Prostate gland (tissue), 2 donors: ENCODE data around the gene GPR22. TPM values are rescaled to one million over a fixed set of nuclear protein-coding genes. Genes with fewer than 3 reads are reported as not detected.

ENCODE experiments used
- DNase-seq: peaks from one replicate; pipeline ENCODE4 v3.0.0-alpha.2; 2019; ENCODE audit warnings: low spot score
- H3K27ac ChIP-seq, 2 donors: fragments of 200-600 bp; sonication (generic); 2 replicates each; pipeline ENCODE4 v1.5.1; 2017 to 2019
- H3K27me3 ChIP-seq: fragments of 200-600 bp; sonication (generic); replicated peaks from 2 replicates; pipeline ENCODE4 v1.5.1; 2019; ENCODE audit not compliant: insufficient read depth
- H3K36me3 ChIP-seq, 2 donors: fragments of 200-600 bp; sonication (generic); 1 replicate in 1 of 2; 2 replicates in 1 of 2; pipeline versions ENCODE4 v1.5.1 to v1.8.1; 2017 to 2019
- H3K4me1 ChIP-seq: fragments of 200-600 bp; sonication (generic); replicated peaks from 2 replicates; pipeline ENCODE4 v1.5.1; 2019
- H3K4me3 ChIP-seq, 2 donors: fragments of 200-600 bp; sonication (generic); 2 replicates each; pipeline ENCODE4 v1.5.1; 2017 to 2019
- H3K9me3 ChIP-seq: fragments of 200-600 bp; sonication (generic); 2 replicates; pipeline ENCODE4 v1.5.1; 2017
- POLR2A ChIP-seq: fragments of 450-650 bp; IDR thresholded peaks from one replicate; pipeline ENCODE4 v1.6.1; 2016; ENCODE audit warnings: antibody characterized with exemption, mild to moderate bottlenecking
- POLR2AphosphoS5 ChIP-seq: sonication (generic); formaldehyde crosslinking; IDR thresholded peaks from one replicate; pipeline ENCODE4 v1.6.1; 2017; ENCODE audit warnings: antibody characterized with exemption
- WGBS: methylation state at CpG from one replicate; pipeline ENCODE4 v1.1.5; 2018; 5-methylcytosine and 5-hydroxymethylcytosine counted together
- intact Hi-C: fragments of 100-400 bp; cut with DNase I; formaldehyde crosslinking; loops from one replicate; pipeline ENCODE4 v1.14.2; 2022
- total RNA-seq, 2 donors: library from RNA; depleted of rRNA; stranded (reverse); fragments of >200 nt; gene quantifications; one replicate each; pipeline ENCODE4 v1.1.0, GENCODE V29; 2016
- TF ChIP-seq, protein P1 (sequence below), 4 experiments: fragments of 200-600 bp in 2 of 4; fragments of 450-650 bp in 2 of 4; sonication (generic) in 2 of 4; IDR thresholded peaks; 1 replicate in 3 of 4; 2 replicates in 1 of 4; pipeline ENCODE4 v1.5.1; 2016 to 2019; ENCODE audit warnings: antibody characterized with exemption in 4 of 4, mild to moderate bottlenecking in 2 of 4, moderate library complexity in 2 of 4

GPR22 gene
- total RNA-seq, 2 donors from 2014 or later, result not detected

DNA sequence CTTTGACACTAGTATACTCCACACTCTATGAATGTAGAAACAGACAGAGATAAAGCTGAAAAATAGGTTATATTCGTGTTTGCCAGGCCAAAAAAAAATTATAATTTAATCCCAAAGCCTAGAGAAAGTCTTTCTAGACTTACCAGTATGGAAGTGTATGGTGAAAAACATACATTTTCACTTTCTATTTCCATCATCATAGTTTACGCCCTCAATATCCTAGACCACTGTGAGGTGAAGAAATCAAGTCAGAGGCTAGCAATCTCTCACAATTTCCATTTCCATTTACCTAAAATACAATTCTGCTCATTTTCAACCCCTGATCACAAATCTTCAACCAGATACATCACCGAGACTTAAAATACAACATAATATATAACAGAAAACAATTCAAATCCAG is 16.2 kb downstream of the GPR22 start:
- Histone ChIP-seq H3K4me3 (no peak overlapping the region), H3K27me3 (no peaks in the 10 kb centered on the region), H3K27ac (no peak overlapping the region), H3K9me3 (no peaks in the 10 kb centered on the region), H3K4me1 (no peaks in the 10 kb centered on the region), H3K36me3 (no peaks in the 10 kb centered on the region)
- no peak for DNase-seq
- TF ChIP-seq POLR2AphosphoS5 (no peak), POLR2A (no peak)
- TF ChIP-seq, protein P1, sequence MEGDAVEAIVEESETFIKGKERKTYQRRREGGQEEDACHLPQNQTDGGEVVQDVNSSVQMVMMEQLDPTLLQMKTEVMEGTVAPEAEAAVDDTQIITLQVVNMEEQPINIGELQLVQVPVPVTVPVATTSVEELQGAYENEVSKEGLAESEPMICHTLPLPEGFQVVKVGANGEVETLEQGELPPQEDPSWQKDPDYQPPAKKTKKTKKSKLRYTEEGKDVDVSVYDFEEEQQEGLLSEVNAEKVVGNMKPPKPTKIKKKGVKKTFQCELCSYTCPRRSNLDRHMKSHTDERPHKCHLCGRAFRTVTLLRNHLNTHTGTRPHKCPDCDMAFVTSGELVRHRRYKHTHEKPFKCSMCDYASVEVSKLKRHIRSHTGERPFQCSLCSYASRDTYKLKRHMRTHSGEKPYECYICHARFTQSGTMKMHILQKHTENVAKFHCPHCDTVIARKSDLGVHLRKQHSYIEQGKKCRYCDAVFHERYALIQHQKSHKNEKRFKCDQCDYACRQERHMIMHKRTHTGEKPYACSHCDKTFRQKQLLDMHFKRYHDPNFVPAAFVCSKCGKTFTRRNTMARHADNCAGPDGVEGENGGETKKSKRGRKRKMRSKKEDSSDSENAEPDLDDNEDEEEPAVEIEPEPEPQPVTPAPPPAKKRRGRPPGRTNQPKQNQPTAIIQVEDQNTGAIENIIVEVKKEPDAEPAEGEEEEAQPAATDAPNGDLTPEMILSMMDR (IDR thresholded peaks at IDR 0.05), result no peak
- intact Hi-C loops, result no loop called here
- WGBS, result 96% methylated on average over 3 of the region's 3 CpGs

DNA sequence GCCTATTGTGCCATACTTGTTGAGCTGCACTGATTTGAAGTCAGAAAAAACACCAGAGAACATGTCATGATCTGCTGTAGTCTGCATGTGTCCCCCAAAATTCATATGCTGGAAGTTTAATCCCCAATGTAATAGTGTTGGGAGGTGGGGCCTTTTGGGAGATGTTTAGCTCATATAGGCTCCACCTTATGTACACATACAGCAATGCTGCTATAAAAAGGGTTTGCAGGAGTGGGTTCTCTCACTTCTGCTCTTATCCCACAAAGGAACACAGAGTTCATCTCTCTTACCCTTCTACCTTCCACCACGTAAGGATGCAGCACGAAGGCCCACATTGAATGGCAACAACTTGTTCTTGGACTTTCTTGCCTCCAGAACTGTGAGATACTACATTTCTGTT is 23.0 kb downstream of the GPR22 start:
- 96% methylated on average over 2 of the region's 2 CpGs for WGBS
- intact Hi-C loops, result no loop called here
- TF ChIP-seq POLR2AphosphoS5 (no peak), POLR2A (no peak)
- TF ChIP-seq, protein P1 (IDR thresholded peaks at IDR 0.05), result no peak

GRCh38 chr7:107494315-107494751 is 24.5 kb downstream of the GPR22 start:
- DNase-seq, result no peak
- no peak overlapping the region for H3K4me3 ChIP-seq
- no peaks in the 10 kb centered on the region for H3K27me3 ChIP-seq
- H3K4me1 ChIP-seq, result no peaks in the 10 kb centered on the region
- no peaks in the 10 kb centered on the region for H3K36me3 ChIP-seq
- intact Hi-C loops, result no loop called here
- no peaks in the 10 kb centered on the region for H3K9me3 ChIP-seq
- 62% methylated on average over 3 of the region's 3 CpGs for WGBS
- no peak overlapping the region for H3K27ac ChIP-seq
- TF ChIP-seq POLR2AphosphoS5 (no peak), POLR2A (no peak)
- TF ChIP-seq, protein P1 (IDR thresholded peaks at IDR 0.05), result no peak

More for the DNA sequence above, 23.0 kb downstream of the GPR22 start:
- no peaks in the 10 kb centered on the region for H3K4me1 ChIP-seq
- DNase-seq, result no peak
- H3K27me3 ChIP-seq, result no peaks in the 10 kb centered on the region
- no peaks in the 10 kb centered on the region for H3K9me3 ChIP-seq
- no peak overlapping the region for H3K4me3 ChIP-seq
- no peaks in the 10 kb centered on the region for H3K36me3 ChIP-seq
- H3K27ac ChIP-seq, result no peak overlapping the region

- H3K27ac ChIP-seq, result no peak overlapping the region
- 89% methylated on average over 6 of the region's 6 CpGs for WGBS
- H3K27me3 ChIP-seq, result no peaks in the 10 kb centered on the region
- H3K9me3 ChIP-seq, result no peaks in the 10 kb centered on the region
- intact Hi-C loops, result no loop called here
- H3K4me1 ChIP-seq, result no peaks in the 10 kb centered on the region
- no peak for DNase-seq
- no peak for TF ChIP-seq POLR2AphosphoS5
- TF ChIP-seq, protein P1 (IDR thresholded peaks at IDR 0.05), result no peak
- TF ChIP-seq POLR2A, result no peak
- H3K4me3 ChIP-seq, result no peak overlapping the region
- no peaks in the 10 kb centered on the region for H3K36me3 ChIP-seq
Observed at GRCh38 chr7:107494884-107495283, 25.0 kb downstream of the GPR22 start.

- TF ChIP-seq, protein P1 (IDR thresholded peaks at IDR 0.05), result no peak
- TF ChIP-seq POLR2AphosphoS5 (no peak), POLR2A (no peak)
- intact Hi-C loops, result no loop called here
- no peaks in the 10 kb centered on the region for H3K36me3 ChIP-seq
- no peak for DNase-seq
- H3K4me1 ChIP-seq, result no peaks in the 10 kb centered on the region
- no peaks in the 10 kb centered on the region for H3K9me3 ChIP-seq
- no peak overlapping the region for H3K4me3 ChIP-seq
- H3K27ac ChIP-seq, result no peak overlapping the region
- no peaks in the 10 kb centered on the region for H3K27me3 ChIP-seq
Observed at GRCh38 chr7:107495516-107495915, 25.7 kb downstream of the GPR22 start.
